Measurements from ENCODE around the gene ARHGAP6.

- TF ChIP-seq CTCF (conservative IDR thresholded peaks at IDR 0.05 in 1 of 2, IDR thresholded peaks at IDR 0.05 in 1 of 2; ENCODE audit: extremely low read depth in 1 of 2, insufficient read depth in 1 of 2, low read depth in 1 of 2, low read length in 2 of 2): no peak
- no peak for TF ChIP-seq EZH2 (IDR thresholded peaks at IDR 0.05; ENCODE audit: borderline replicate concordance, low read length)
Observed at GRCh38 chrX:11334165-11334564, 331.6 kb downstream of the ARHGAP6 start.

Measured in mammary epithelial cell (primary cell).